ENCODE results near the gene PRIMA1.

Gene PRIMA1

GRCh38 chr14:93757206-93757605, 31.1 kb downstream of the PRIMA1 start:
- no peak for DNase-seq (ENCODE audit: low read depth in 2 of 2)

GRCh38 chr14:93753647-93754046, 34.6 kb downstream of the PRIMA1 start:
- DNase-seq (ENCODE audit: low read depth in 2 of 2) = no peak

DNA sequence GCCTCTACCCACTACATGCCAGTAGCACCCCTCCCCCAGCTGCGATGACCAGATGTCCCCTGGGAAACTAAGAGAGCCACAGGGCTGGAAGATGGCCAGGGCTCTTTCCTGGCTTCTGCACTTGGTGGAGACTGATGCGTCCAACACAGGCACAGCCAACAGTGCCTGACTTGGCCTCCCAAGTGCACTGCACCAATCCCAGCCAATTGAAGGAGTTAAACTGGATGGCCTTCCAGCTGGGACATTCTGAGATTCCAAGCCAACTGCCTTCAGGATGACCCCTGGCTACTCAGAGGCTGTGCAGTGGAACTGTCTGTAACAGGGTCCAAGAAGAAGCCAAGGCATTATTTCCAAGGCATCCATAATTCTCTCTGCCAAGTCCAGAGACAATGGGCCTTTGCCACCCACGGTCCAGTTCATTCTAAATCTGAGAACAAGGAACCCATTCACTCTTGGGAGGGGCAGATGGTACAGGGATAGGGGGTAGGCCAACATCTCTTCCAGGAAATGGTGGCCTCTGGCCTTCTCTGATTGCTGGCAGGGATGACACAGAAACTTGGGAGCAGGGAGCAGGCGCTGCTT, 35.2 kb downstream of the PRIMA1 start:
- DNase-seq (ENCODE audit: low read depth in 2 of 2) = no peak

GRCh38 chr14:93751946-93752655, 36.2 kb downstream of the PRIMA1 start:
- DNase-seq (ENCODE audit: low read depth in 2 of 2) = no peak

DNA sequence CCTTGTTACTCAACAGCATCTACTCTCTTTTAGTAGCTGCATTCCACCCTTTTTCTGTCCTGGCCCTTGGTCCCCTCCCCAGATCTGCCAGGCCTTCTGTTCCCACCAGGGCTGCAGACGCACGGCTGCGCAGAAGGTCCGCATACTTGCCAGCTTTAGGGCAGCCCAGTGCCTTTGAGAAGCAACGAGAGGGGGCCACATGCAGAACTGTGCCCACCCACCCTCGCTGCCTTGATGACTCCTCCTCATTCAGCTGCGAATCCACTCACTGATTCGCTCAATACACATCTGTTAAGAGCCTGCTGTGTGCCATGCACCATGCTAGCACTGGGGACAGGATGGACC, 39.2 kb downstream of the PRIMA1 start:
- no peak for DNase-seq (ENCODE audit: low read depth in 2 of 2)

GRCh38 chr14:93748208-93749075, 39.8 kb downstream of the PRIMA1 start:
- DNase-seq (ENCODE audit: low read depth in 2 of 2) = no peak

DNA sequence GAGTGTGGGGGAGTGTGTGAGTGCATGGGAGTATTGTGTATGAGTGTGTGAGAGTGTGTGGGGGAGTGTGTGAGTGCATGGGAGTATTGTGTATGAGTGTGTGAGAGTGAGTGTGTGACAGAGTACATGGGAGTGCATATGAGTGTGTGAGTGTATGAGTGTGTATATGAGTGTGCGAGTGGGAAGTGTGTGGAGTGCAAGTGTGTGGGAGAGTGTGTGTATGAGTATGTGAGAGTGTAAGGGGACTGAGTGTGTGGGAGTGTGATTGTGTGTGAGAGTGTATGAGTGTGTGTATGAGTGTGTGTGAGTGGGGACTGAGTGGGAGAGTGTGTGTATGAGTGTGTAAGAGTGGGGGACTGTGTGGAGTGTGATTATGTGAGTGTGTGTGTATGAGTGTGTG, 40.7 kb downstream of the PRIMA1 start:
- DNase-seq (ENCODE audit: low read depth in 2 of 2) = no peak

DNA sequence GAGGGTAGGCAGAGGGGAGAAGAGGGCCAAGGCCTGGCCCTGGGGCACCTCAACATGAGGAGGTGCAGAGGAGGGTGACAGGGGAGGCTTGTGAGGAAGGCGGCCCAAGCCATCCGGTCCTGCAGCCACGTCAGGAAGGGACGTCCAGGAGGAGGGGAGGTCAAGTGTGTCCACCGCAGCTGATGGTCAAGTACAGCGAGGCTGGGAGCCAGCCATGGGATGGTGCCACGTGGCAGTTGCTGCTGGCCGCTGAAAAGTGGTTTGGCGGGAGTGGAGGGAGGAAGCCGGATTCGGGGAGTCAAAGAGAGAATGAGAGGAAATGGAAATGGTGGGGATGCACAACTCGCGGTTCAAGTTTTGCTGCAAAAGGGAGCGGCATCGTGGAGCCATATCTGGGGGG, 41.2 kb downstream of the PRIMA1 start:
- no peak for DNase-seq (ENCODE audit: low read depth in 2 of 2)

GRCh38 chr14:93745603-93746273, 42.5 kb downstream of the PRIMA1 start:
- no peak for DNase-seq (ENCODE audit: low read depth in 2 of 2)

DNA sequence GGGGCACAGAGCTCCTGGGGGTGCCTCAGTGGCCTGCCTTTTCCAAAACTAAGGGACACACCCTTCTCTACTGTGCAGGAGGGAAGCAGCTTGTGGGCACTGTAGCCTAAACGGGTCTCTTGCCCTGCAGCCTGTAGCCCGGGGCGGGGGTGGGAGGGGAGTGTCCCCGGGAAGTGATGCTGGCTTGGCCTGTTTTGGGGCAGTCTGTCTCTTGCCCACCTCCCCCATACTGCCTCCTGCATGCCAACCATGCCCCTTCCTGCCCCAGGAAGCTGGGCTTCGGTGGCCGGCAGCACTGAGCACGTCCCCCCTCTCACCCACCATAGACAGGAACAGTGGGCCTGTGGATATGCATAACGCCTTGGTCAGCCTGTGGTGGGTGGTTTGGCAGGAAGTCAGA, 43.4 kb downstream of the PRIMA1 start:
- DNase-seq (ENCODE audit: low read depth in 2 of 2) = no peak

DNA sequence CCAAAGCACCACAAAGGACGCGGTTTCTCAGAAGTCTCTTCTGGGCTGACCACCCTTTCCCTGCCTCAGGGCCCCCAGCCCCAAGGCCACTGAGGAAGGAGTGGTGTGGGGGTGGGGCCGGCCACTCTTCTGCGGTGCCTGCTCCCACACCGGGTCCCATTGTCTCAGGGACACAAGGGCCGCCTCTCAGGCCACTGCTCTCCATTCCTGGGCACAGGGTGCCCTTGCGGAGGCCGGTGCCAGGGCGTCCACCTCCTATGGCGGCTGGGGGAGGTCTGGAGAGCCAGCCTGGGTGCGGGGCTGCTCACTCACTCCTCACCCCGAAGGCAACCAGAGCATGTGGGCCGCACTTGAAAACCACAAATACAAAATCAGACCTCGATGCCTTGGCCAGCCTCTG, 44.1 kb downstream of the PRIMA1 start:
- DNase-seq (ENCODE audit: low read depth in 2 of 2) = no peak

DNA sequence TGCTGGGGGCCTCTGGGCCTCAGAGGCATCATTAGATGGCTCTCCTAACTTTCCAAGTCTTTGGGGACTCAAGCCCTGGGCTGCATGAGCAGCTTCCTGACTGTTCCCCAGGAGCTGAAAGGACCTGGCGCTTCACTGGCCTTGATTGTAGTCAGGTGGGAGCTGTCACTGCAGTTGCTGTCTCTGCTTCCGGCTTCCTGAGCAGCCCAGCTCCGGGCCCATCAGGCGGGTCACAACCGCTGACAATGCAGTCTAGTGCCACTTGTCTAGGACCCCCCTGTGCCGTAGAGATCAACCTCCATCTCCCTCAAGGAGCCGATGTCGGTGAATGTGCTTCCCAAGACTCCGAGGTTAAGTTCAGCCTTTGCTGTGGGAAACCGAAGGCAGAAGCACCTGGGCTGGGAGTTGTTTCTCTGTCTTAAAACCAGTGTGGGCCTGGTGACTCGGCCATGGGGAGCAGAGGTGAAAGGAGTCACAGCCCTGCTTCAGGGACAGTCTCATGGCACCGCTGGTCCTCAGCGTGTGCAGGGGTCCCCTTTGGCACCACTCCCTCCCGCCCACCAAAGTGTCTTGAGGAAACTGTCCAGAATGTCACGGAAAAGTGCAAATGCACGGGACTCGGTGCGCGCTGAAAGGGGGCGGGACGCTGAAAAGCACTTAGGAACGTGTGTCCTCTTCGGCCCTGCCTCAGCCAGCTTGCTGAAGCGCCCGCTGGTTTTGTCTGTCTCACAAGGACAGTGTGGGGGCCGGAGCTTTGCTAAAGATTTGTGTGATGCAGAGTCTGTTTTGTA, 44.8 kb downstream of the PRIMA1 start:
- DNase-seq (ENCODE audit: low read depth in 2 of 2) = no peak

DNA sequence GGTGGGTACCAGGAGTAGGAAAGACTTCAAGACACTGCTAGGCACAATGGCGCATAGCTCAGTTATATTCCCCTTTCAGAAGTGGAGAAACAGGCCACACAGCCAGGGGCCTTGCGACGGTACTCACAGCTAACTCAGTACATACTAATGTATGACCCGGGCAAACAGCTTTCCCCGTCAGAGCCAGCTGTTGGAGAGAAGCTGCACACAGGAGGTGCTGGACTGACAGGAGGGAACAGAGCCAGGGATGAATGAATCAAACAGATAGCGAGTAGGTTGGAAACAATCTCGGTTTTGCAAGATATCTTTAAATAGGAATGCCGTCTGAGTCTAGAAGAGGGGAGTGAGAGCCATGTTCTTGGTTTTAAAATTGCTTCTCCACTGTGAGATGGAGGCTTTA, 45.5 kb downstream of the PRIMA1 start:
- no peak for DNase-seq (ENCODE audit: low read depth in 2 of 2)

- no peak for DNase-seq (ENCODE audit: low read depth in 2 of 2)
Measured at GRCh38 chr14:93741556-93742230, 46.6 kb downstream of the PRIMA1 start.

- no peak for DNase-seq (ENCODE audit: low read depth in 2 of 2)
Measured at GRCh38 chr14:93737634-93738033, 50.7 kb downstream of the PRIMA1 start.

DNA sequence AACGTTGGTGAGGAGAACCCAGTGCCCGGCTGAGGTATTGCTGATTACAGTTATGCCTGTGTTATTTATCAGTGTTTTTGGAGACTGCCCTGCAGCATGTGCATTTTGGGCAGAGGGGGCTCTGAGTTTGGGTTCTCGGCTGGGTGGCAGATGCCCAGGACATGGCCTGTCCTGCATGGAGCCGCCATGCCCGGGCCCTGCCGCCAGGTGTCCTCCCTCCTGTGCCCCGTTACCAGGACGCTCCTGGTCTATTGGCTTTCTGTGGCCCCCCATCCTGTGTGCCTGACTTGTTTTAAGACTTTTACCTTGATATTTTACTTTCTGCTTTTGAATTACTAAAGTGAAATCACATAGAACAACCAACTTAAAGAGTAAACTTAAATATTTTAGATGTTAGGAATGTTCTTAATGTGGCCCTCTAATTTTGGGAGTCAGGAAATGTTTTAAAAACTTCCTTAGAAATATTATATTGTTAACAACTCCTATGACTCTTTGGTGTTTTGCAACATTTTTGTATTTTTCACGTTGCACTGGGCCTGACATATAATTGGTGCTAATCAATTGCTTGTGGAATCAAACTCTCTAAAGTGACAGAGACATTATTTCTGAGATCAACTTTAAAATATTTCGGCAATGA, 51.8 kb downstream of the PRIMA1 start:
- no peak for DNase-seq (ENCODE audit: low read depth in 2 of 2)

- no peak for DNase-seq (ENCODE audit: low read depth in 2 of 2)
Measured at GRCh38 chr14:93735206-93735605, 53.1 kb downstream of the PRIMA1 start.

DNA sequence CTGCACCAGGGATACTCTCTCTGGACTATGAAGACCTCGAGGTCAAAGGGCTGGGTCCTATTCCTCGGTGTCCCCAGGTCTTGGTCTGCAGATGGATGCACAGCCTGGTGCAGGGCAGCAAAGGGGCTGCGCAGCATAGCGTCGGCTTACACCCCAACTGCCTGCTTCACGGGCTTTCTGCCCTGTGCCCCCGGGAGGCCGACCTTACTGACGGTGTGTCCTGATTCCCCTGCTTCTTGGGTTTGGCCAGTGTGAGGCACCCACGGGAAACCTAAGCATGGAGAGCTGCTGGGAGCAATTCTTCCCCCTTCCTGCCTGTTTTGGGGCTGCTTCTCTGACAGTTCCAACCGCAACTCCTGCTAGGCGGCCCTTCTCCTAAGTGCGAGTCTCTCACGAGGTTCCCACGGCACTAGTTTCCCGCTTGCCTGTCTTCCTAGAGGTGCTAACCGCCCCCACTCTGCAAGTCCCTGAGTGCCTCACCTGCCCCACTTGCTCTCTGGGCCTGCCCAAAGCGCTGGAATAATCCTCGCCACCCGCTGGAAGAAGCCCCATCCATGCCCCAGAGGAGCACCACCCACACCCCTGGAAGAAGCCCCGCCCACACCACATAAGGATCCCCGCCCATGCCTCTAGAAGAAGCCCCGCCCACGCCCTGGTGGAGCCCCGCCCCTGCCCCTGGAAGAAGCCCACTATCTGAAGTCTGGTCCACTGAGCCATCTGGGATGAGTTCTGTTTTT, 54.0 kb downstream of the PRIMA1 start:
- DNase-seq (ENCODE audit: low read depth in 2 of 2) = no peak

DNA sequence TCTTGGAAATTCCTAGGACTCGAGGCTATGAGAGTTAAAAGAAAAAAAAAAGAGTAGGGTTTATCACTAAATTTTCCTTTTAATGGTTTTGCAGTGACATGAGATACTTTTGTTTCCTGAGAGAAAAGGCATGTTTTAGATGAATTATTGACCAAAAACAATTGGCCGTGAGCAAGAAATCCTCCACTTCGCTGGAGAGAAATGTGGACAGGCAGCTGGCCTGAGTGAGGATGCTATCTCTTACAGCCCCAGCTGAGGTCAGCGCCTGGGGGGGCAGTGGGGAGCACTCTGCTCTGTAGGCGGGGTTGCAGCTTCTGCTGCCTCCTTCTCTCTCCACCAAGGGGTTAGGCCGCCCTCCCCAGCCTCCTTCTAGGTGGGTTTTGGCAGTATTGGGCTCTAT, 54.7 kb downstream of the PRIMA1 start:
- no peak for DNase-seq (ENCODE audit: low read depth in 2 of 2)

DNA sequence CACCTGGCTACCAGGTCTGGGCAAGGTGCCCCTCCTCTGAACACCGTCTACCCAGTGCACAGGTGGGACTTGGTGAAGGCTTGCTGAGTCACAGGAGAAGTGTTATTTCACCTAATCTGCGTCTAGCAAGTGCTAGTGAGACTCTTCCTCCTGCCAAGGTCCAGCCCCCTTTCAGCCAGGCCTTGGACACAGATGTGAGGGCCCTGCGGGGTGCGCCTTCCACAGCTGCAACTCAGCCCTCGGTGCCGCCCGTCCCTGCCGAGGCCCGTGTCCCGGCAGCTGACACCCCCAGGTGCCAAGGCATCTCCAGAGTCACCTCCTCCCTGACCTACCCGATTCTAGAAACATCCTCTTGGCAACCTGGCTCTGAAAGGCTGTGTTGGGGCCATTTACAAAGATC, 55.1 kb downstream of the PRIMA1 start:
- DNase-seq (ENCODE audit: low read depth in 2 of 2) = no peak

Data from stimulated activated CD4-positive, alpha-beta T cell treated with anti-CD3 and anti-CD28 coated beads, Interleukin-4, amount 100 ng/mL, for 48 hours (primary cell).